B cell (primary cell): ENCODE results near the gene FAM234A. TPM values are rescaled to one million over a fixed set of nuclear protein-coding genes. Genes with fewer than 3 reads are reported as not detected.

Source experiments
- ATAC-seq: fragments of 200-7000 bp; cut with Tn5 transposase; one replicate; pipeline ENCODE4 v1.10.0; 2021; ENCODE audit warnings: low read depth, mild to moderate bottlenecking, moderate number of reproducible peaks, moderate library complexity
- CTCF ChIA-PET: fragments of 350-600 bp; sonication (Branson Sonifier 250); formaldehyde crosslinking; loops from one replicate; lab custom pipeline; 2021; ENCODE audit warnings: antibody characterized with exemption, inconsistent platforms; lab: Charles Lee
- POLR2A ChIA-PET: fragments of 350-600 bp; sonication (Branson Sonifier 250); formaldehyde crosslinking; loops from one replicate; lab custom pipeline; 2021; ENCODE audit warnings: antibody characterized with exemption; lab: Charles Lee
- DNase-seq: peaks from one replicate; pipeline ENCODE4 v3.0.0; 2013
- H2AFZ ChIP-seq: 2 replicates; pipeline ENCODE4 v1.6.1; 2012; ENCODE audit warnings: mild to moderate bottlenecking, low read depth, low read length; ENCODE audit not compliant: insufficient read depth, poor library complexity, severe bottlenecking
- H3K27ac ChIP-seq, 2 donors: 1 replicate in 1 of 2; 2 replicates in 1 of 2; pipeline ENCODE4 v1.5.1; 2012 to 2013; ENCODE audit warnings: low read length in 2 of 2, mild to moderate bottlenecking in 2 of 2, moderate library complexity in 1 of 2
- H3K27me3 ChIP-seq, 4 experiments: fragments of 200-600 bp in 1 of 4; sonication (generic) in 1 of 4; replicated peaks in 1 of 4; 1 replicate in 2 of 4; 2 replicates in 2 of 4; pipeline versions ENCODE4 v1.6.1 to v1.7.0; 2013 to 2016; ENCODE audit warnings: low read length in 3 of 4, mild to moderate bottlenecking in 2 of 4, mixed read lengths in 1 of 4, moderate library complexity in 1 of 4; ENCODE audit not compliant: insufficient read depth in 4 of 4, control insufficient read depth in 3 of 4; ENCODE audit errors: control extremely low read depth in 1 of 4
- H3K36me3 ChIP-seq, 2 experiments: replicated peaks in 1 of 2; 1 replicate in 1 of 2; 2 replicates in 1 of 2; pipeline versions ENCODE4 v1.6.1 to v1.7.1; 2013; ENCODE audit warnings: low read length in 1 of 2; ENCODE audit not compliant: insufficient read depth in 2 of 2, control insufficient read depth in 1 of 2; ENCODE audit errors: control extremely low read depth in 1 of 2, extremely low read depth in 1 of 2
- H3K4me1 ChIP-seq, 2 donors: fragments of 200-600 bp in 1 of 2; sonication (generic) in 1 of 2; 1 replicate in 1 of 2; 2 replicates in 1 of 2; pipeline versions ENCODE4 v1.5.1 to v1.6.1; 2013 to 2017; ENCODE audit warnings: low read length in 2 of 2; ENCODE audit not compliant: control insufficient read depth in 2 of 2, insufficient read depth in 2 of 2
- H3K4me2 ChIP-seq: replicated peaks from 2 replicates; pipeline ENCODE3; 2012; ENCODE audit warnings: mild to moderate bottlenecking, low read depth, low read length; ENCODE audit not compliant: poor library complexity, severe bottlenecking
- H3K4me3 ChIP-seq, 5 experiments: fragments of 200-600 bp in 1 of 5; sonication (generic) in 1 of 5; 1 replicate in 3 of 5; 2 replicates in 2 of 5; pipeline versions ENCODE4 v1.5.1 to v1.7.0; 2011 to 2016; ENCODE audit warnings: low read length in 4 of 5, mild to moderate bottlenecking in 4 of 5, low read depth in 2 of 5, control low read depth in 1 of 5, moderate library complexity in 1 of 5; ENCODE audit not compliant: insufficient read depth in 1 of 5; ENCODE audit errors: control extremely low read depth in 1 of 5, extremely low read depth in 1 of 5
- H3K79me2 ChIP-seq: fragments of 200-600 bp; sonication (generic); one replicate; pipeline ENCODE4 v1.6.0; 2016; ENCODE audit warnings: low read length; ENCODE audit not compliant: control insufficient read depth, insufficient read depth
- H3K9ac ChIP-seq: fragments of 200-600 bp; sonication (generic); 2 replicates; pipeline ENCODE4 v1.6.1; 2017; ENCODE audit warnings: mild to moderate bottlenecking, low read length, moderate library complexity
- H3K9me3 ChIP-seq, 3 donors: one replicate each; pipeline versions ENCODE4 v1.6.1 to v1.7.1; 2013; ENCODE audit warnings: low read length in 2 of 3; ENCODE audit not compliant: control insufficient read depth in 2 of 3, insufficient read depth in 1 of 3; ENCODE audit errors: control extremely low read depth in 1 of 3
- H4K20me1 ChIP-seq: 2 replicates; pipeline ENCODE4 v1.6.0; 2012; ENCODE audit warnings: mild to moderate bottlenecking, low read length; ENCODE audit not compliant: insufficient read depth, control insufficient read depth, poor library complexity, severe bottlenecking
- H3K27ac Mint-ChIP-seq: one replicate; pipeline ENCODE4 v1.8.0; 2021; ENCODE audit warnings: mixed read lengths
- H3K27me3 Mint-ChIP-seq: one replicate; pipeline ENCODE4 v1.8.0; 2021; ENCODE audit warnings: mixed read lengths
- H3K4me1 Mint-ChIP-seq: one replicate; pipeline ENCODE4 v1.8.0; 2021; ENCODE audit warnings: mixed read lengths
- H3K4me3 Mint-ChIP-seq: one replicate; pipeline ENCODE4 v1.8.0; 2021; ENCODE audit warnings: mixed read lengths
- H3K9me3 Mint-ChIP-seq: one replicate; pipeline ENCODE4 v1.8.0; 2022; ENCODE audit warnings: mixed read lengths; ENCODE audit not compliant: insufficient read depth
- EZH2 ChIP-seq: IDR thresholded peaks from 2 replicates; pipeline ENCODE4 v1.6.1; 2012; ENCODE audit warnings: borderline replicate concordance, low read depth, mild to moderate bottlenecking, moderate library complexity, low read length; ENCODE audit not compliant: insufficient read depth, poor library complexity, severe bottlenecking
- WGBS: methylation state at CpG from one replicate; pipeline ENCODE4 v1.1.5; 2013; ENCODE audit warnings: missing lambda C conversion rate; ENCODE audit not compliant: insufficient coverage; 5-methylcytosine and 5-hydroxymethylcytosine counted together
- intact Hi-C: fragments of 100-400 bp; cut with micrococcal nuclease; formaldehyde crosslinking; loops from one replicate; pipeline ENCODE4 v1.10.0; 2022
- polyA plus RNA-seq: library from polyadenylated mRNA; depleted of rRNA; stranded (reverse); fragments of >200 nt; gene quantifications from 2 replicates; pipeline ENCODE4 v1.2.3, GENCODE V29; 2012
- total RNA-seq, 2 donors: library from RNA; stranded (reverse); fragments of 120-200 nt in 1 of 2; gene quantifications; 1 replicate in 1 of 2; 2 replicates in 1 of 2; pipeline versions ENCODE4 v1.2.3 to v1.2.4, GENCODE V29; 2013 to 2022
- TF ChIP-seq, protein P1 (sequence below): fragments of 200-600 bp; IDR thresholded peaks from one replicate; pipeline ENCODE4 v1.8.0; 2022; ENCODE audit warnings: antibody characterized with exemption, mild to moderate bottlenecking

The FAM234A gene
- total and polyA plus RNA-seq, 2 donors (not counting 1 experiment from before 2014, with no cell fraction given): 35.1 to 42.9 TPM

DNA sequence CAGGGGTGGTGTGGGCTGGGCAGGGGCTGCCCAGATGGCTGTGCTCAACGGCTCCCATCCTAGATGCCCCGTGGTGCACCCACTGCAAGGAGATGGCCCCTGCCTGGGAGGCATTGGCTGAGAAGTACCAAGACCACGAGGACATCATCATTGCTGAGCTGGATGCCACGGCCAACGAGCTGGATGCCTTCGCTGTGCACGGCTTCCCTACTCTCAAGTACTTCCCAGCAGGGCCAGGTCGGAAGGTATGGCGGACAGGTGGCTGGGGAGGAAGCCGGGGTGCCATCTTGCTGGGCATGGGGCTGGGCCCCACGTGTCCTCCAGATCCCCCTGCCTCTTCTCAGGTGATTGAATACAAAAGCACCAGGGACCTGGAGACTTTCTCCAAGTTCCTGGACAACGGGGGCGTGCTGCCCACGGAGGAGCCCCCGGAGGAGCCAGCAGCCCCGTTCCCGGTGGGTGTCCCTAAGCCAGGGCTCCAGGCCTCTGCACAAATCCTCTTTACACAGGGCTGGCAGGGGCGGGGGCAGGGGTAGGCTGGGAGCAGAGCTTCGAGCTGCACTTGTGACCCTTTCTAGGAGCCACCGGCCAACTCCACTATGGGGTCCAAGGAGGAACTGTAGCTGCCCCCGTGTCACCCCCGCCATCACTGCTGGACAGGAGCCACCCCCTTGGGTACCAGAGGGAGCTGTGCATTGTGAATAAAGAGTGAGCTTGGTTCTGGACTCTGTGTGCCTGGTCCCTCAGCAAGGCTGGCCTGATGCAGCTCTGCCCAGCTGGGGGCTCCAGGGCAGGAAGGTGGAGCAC is 52.1 kb downstream of the FAM234A start:
- peaks cover 0 to 6% (median 0%) of the 10 kb centered on the region in 3 donors for H3K9me3 ChIP-seq
- 93% methylated on average over 20 of the region's 22 CpGs for WGBS
- ATAC-seq (no peak), DNase-seq (no peak)
- Mint-ChIP-seq H3K4me3 (no peak overlapping the region), H3K4me1 (no peaks in the 10 kb centered on the region), H3K27me3 (no peaks in the 10 kb centered on the region), H3K9me3 (no peaks in the 10 kb centered on the region), H3K27ac (no peak overlapping the region)
- POLR2A ChIA-PET: interaction anchor here (0.6 kb wide), 1 partner anchor 126 kb away, joined by 6 read pairs; no protein-coding TSS in a partner anchor
- CTCF ChIA-PET: no interaction called here
- H2AFZ ChIP-seq: no peak overlapping the region
- no peak overlapping the region for H3K27ac ChIP-seq
- H3K9ac ChIP-seq: no peak overlapping the region
- peaks cover 8% of the 10 kb centered on the region for H4K20me1 ChIP-seq
- H3K79me2 ChIP-seq: no peaks in the 10 kb centered on the region
- intact Hi-C loops: no loop called here
- peaks cover 0 to 4% (median 0%) of the 10 kb centered on the region in 4 experiments for H3K27me3 ChIP-seq
- TF ChIP-seq, protein P1, sequence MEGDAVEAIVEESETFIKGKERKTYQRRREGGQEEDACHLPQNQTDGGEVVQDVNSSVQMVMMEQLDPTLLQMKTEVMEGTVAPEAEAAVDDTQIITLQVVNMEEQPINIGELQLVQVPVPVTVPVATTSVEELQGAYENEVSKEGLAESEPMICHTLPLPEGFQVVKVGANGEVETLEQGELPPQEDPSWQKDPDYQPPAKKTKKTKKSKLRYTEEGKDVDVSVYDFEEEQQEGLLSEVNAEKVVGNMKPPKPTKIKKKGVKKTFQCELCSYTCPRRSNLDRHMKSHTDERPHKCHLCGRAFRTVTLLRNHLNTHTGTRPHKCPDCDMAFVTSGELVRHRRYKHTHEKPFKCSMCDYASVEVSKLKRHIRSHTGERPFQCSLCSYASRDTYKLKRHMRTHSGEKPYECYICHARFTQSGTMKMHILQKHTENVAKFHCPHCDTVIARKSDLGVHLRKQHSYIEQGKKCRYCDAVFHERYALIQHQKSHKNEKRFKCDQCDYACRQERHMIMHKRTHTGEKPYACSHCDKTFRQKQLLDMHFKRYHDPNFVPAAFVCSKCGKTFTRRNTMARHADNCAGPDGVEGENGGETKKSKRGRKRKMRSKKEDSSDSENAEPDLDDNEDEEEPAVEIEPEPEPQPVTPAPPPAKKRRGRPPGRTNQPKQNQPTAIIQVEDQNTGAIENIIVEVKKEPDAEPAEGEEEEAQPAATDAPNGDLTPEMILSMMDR: no peak
- TF ChIP-seq EZH2: no peak
- no peak overlapping the region for H3K4me2 ChIP-seq
- no peaks in the 10 kb centered on the region for H3K4me1 ChIP-seq
- no peak overlapping the region for H3K4me3 ChIP-seq
- H3K36me3 ChIP-seq: peaks cover 0 to 31% of the 10 kb centered on the region in 2 experiments

- H3K27ac ChIP-seq: no peak overlapping the region
- Mint-ChIP-seq H3K27me3 (no peaks in the 10 kb centered on the region), H3K27ac (no peak overlapping the region), H3K4me3 (no peak overlapping the region), H3K9me3 (no peaks in the 10 kb centered on the region), H3K4me1 (no peaks in the 10 kb centered on the region)
- peaks cover 0 to 38% of the 10 kb centered on the region in 2 experiments for H3K36me3 ChIP-seq
- intact Hi-C loops: no loop called here
- H3K9ac ChIP-seq: no peak overlapping the region
- H3K4me3 ChIP-seq: no peak overlapping the region
- H3K27me3 ChIP-seq: no peaks in the 10 kb centered on the region
- no peak overlapping the region for H2AFZ ChIP-seq
- H3K4me2 ChIP-seq: no peak overlapping the region
- ChIA-PET POLR2A (no interaction called here), CTCF (no interaction called here)
- H3K9me3 ChIP-seq: peaks cover 0 to 6% (median 0%) of the 10 kb centered on the region in 3 donors
- 95% methylated on average over 14 of the region's 16 CpGs for WGBS
- no peak for ATAC-seq
- TF ChIP-seq, protein P1: no peak
- TF ChIP-seq EZH2: no peak
- no peaks in the 10 kb centered on the region for H3K79me2 ChIP-seq
- peaks cover 8% of the 10 kb centered on the region for H4K20me1 ChIP-seq
- H3K4me1 ChIP-seq: no peaks in the 10 kb centered on the region
- DNase-seq: no peak
Measured at GRCh38 chr16:287298-287811, 52.7 kb downstream of the FAM234A start.
